ENCODE results near the gene ZNF488. TPM values are rescaled to one million over a fixed set of nuclear protein-coding genes. Genes with fewer than 3 reads are reported as not detected.

The ZNF488 gene
- total and polyA plus RNA-seq, 2 donors (not counting 1 experiment from before 2014, with no cell fraction given): not detected

- no peak for TF ChIP-seq EZH2 (IDR thresholded peaks at IDR 0.05; ENCODE audit: borderline replicate concordance, insufficient read depth, low read depth, low read length, poor library complexity, severe bottlenecking)
- TF ChIP-seq CTCF (IDR thresholded peaks at IDR 0.05): no peak
- Histone ChIP-seq H4K20me1 (ENCODE audit: control insufficient read depth, insufficient read depth, low read length, poor library complexity, severe bottlenecking) (no peaks in the 10 kb centered on the region), H3K27ac (ENCODE audit: low read length in 2 of 2) (no peak overlapping the region)
Observed at GRCh38 chr10:47408606-47409005, 24.5 kb upstream of the ZNF488 start.

GRCh38 chr10:47406870-47407691 is 23.0 kb upstream of the ZNF488 start:
- intact Hi-C loops (cut with micrococcal nuclease): no loop called here
- no peak overlapping the region for H3K27ac ChIP-seq (ENCODE audit: low read length in 2 of 2)
- WGBS (ENCODE audit: insufficient coverage): 94% methylated on average over 9 of the region's 9 CpGs
- no peaks in the 10 kb centered on the region for H3K27me3 ChIP-seq (replicated peaks in 1 of 4; ENCODE audit: control extremely low read depth in 1 of 4, control insufficient read depth in 3 of 4, insufficient read depth in 4 of 4, low read length in 3 of 4)
- H3K27ac Mint-ChIP-seq: no peak overlapping the region
- H4K20me1 ChIP-seq (ENCODE audit: control insufficient read depth, insufficient read depth, low read length, poor library complexity, severe bottlenecking): no peaks in the 10 kb centered on the region
- no peak for ATAC-seq (ENCODE audit: low read depth)
- no peaks in the 10 kb centered on the region for H3K4me1 ChIP-seq (ENCODE audit: control insufficient read depth in 2 of 2, insufficient read depth in 2 of 2, low read length in 2 of 2)
- H3K27me3 Mint-ChIP-seq: peaks cover 3% of the 10 kb centered on the region
- POLR2A ChIA-PET: no interaction called here
- TF ChIP-seq EZH2 (IDR thresholded peaks at IDR 0.05; ENCODE audit: borderline replicate concordance, insufficient read depth, low read depth, low read length, poor library complexity, severe bottlenecking) (no peak), CTCF (IDR thresholded peaks at IDR 0.05) (no peak)
- no peak overlapping the region for H3K4me2 ChIP-seq (replicated peaks; ENCODE audit: low read depth, low read length, poor library complexity, severe bottlenecking)
- no peak overlapping the region for H3K4me3 ChIP-seq (ENCODE audit: control extremely low read depth in 1 of 5, extremely low read depth in 1 of 5, insufficient read depth in 1 of 5, low read depth in 2 of 5, low read length in 4 of 5)
- H3K9me3 Mint-ChIP-seq (ENCODE audit: insufficient read depth): no peaks in the 10 kb centered on the region
- H3K9ac ChIP-seq (ENCODE audit: low read length): no peak overlapping the region
- H3K36me3 ChIP-seq (replicated peaks in 1 of 2; ENCODE audit: control extremely low read depth in 1 of 2, control insufficient read depth in 1 of 2, extremely low read depth in 1 of 2, insufficient read depth in 2 of 2, low read length in 1 of 2): no peaks in the 10 kb centered on the region
- CTCF ChIA-PET: no interaction called here
- no peak overlapping the region for H2AFZ ChIP-seq (ENCODE audit: insufficient read depth, low read depth, low read length, poor library complexity, severe bottlenecking)
- H3K79me2 ChIP-seq (ENCODE audit: control insufficient read depth, insufficient read depth, low read length): no peaks in the 10 kb centered on the region
- no peak overlapping the region for H3K4me3 Mint-ChIP-seq
- no peak for DNase-seq
- H3K4me1 Mint-ChIP-seq: no peaks in the 10 kb centered on the region
- H3K9me3 ChIP-seq (ENCODE audit: control extremely low read depth in 1 of 3, control insufficient read depth in 2 of 3, insufficient read depth in 1 of 3, low read length in 2 of 3): no peaks in the 10 kb centered on the region

More at GRCh38 chr10:47408606-47409005, 24.5 kb upstream of the ZNF488 start:
- H3K4me1 ChIP-seq (ENCODE audit: control insufficient read depth in 2 of 2, insufficient read depth in 2 of 2, low read length in 2 of 2): no peaks in the 10 kb centered on the region
- WGBS (ENCODE audit: insufficient coverage): no CpG with 5 or more reads among the region's 6 CpGs
- Mint-ChIP-seq H3K4me3 (no peak overlapping the region), H3K4me1 (no peaks in the 10 kb centered on the region), H3K27ac (no peak overlapping the region), H3K27me3 (no peaks in the 10 kb centered on the region), H3K9me3 (ENCODE audit: insufficient read depth) (no peaks in the 10 kb centered on the region)
- POLR2A ChIA-PET: no interaction called here
- H3K4me3 ChIP-seq (ENCODE audit: control extremely low read depth in 1 of 5, extremely low read depth in 1 of 5, insufficient read depth in 1 of 5, low read depth in 2 of 5, low read length in 4 of 5): no peak overlapping the region
- no peaks in the 10 kb centered on the region for H3K79me2 ChIP-seq (ENCODE audit: control insufficient read depth, insufficient read depth, low read length)
- H3K36me3 ChIP-seq (replicated peaks in 1 of 2; ENCODE audit: control extremely low read depth in 1 of 2, control insufficient read depth in 1 of 2, extremely low read depth in 1 of 2, insufficient read depth in 2 of 2, low read length in 1 of 2): no peaks in the 10 kb centered on the region
- ATAC-seq (ENCODE audit: low read depth) (no peak), DNase-seq (no peak)
- H3K4me2 ChIP-seq (replicated peaks; ENCODE audit: low read depth, low read length, poor library complexity, severe bottlenecking): no peak overlapping the region
- intact Hi-C loops (cut with micrococcal nuclease): no loop called here
- no peaks in the 10 kb centered on the region for H3K9me3 ChIP-seq (ENCODE audit: control extremely low read depth in 1 of 3, control insufficient read depth in 2 of 3, insufficient read depth in 1 of 3, low read length in 2 of 3)
- no peaks in the 10 kb centered on the region for H3K27me3 ChIP-seq (replicated peaks in 1 of 4; ENCODE audit: control extremely low read depth in 1 of 4, control insufficient read depth in 3 of 4, insufficient read depth in 4 of 4, low read length in 3 of 4)
- H3K9ac ChIP-seq (ENCODE audit: low read length): no peak overlapping the region
- CTCF ChIA-PET: no interaction called here
- H2AFZ ChIP-seq (ENCODE audit: insufficient read depth, low read depth, low read length, poor library complexity, severe bottlenecking): no peak overlapping the region

Data from B cell (primary cell).